Keratinocyte (primary cell): ENCODE data around the gene ACTN3.

Source experiments
- CTCF ChIP-seq, 3 experiments: IDR thresholded peaks in 1 of 3; conservative IDR thresholded peaks in 1 of 3; optimal IDR thresholded peaks in 1 of 3; 2 replicates in 2 of 3; 3 replicates in 1 of 3; pipeline versions ENCODE3 to v1.5.1; 2011; ENCODE audit warnings: low read length in 3 of 3, mild to moderate bottlenecking in 3 of 3, moderate library complexity in 2 of 3, control low read depth in 1 of 3, inconsistent platforms in 1 of 3; ENCODE audit not compliant: insufficient read depth in 2 of 3; ENCODE audit errors: extremely low read depth in 1 of 3
- EZH2 ChIP-seq: IDR thresholded peaks from one replicate; pipeline ENCODE4 v1.6.1; 2012; ENCODE audit warnings: inconsistent platforms, mild to moderate bottlenecking, low read length, moderate library complexity

- TF ChIP-seq EZH2: no peak
- TF ChIP-seq CTCF (optimal IDR thresholded peaks at IDR 0.05 in 1 of 3, IDR thresholded peaks at IDR 0.05 in 1 of 3, conservative IDR thresholded peaks at IDR 0.05 in 1 of 3; ENCODE audit: extremely low read depth in 1 of 3, insufficient read depth in 2 of 3, low read length in 3 of 3): no peak
Observed at GRCh38 chr11:66562907-66563583, 16.3 kb downstream of the ACTN3 start.
